K562 (cell line): ENCODE measurements around the gene MCAT. TPM values are rescaled to one million over a fixed set of nuclear protein-coding genes. Genes with fewer than 3 reads are reported as not detected.

ENCODE experiments used
- ATAC-seq: fragments of 200-7000 bp; cut with Tn5 transposase; 3 replicates; pipeline ENCODE4 v1.9.1; 2020; ENCODE audit warnings: moderate library complexity
- BruUV-seq: library from RNA; stranded (reverse); fragments of 400-500 nt; replicated peaks from 2 replicates; lab custom pipeline; 2021; lab: Mats Ljungman, UMichigan
- CTCF ChIA-PET: fragments of 300-600 bp; formaldehyde crosslinking; extraction: SDS; loops from one replicate; lab custom pipeline; 2021; ENCODE audit warnings: low intra/inter-chr PET ratio; lab: Yijun Ruan, JAX
- POLR2A ChIA-PET: fragments of 300-600, 350-650 bp; sonication (Branson Sonifier 250); formaldehyde crosslinking; extraction: SDS; loops from one replicate; lab custom pipeline; 2021; ENCODE audit warnings: antibody characterized with exemption, inconsistent platforms; lab: Yijun Ruan, JAX
- DNase-seq, 4 experiments: peaks; one replicate each; pipeline versions ENCODE4 v3.0.0 to v3.0.0-alpha.2; 2011 to 2018; ENCODE audit warnings: low spot score in 3 of 4, mixed read lengths in 3 of 4; ENCODE audit errors: extremely low read depth in 1 of 4
- FAIRE-seq: peaks from 2 replicates; lab custom pipeline; 2011; peaks lifted over from hg19 to GRCh38; lab: Jason Lieb, UNC
- H2AFZ ChIP-seq: 2 replicates; pipeline ENCODE4 v1.6.0; 2011; ENCODE audit warnings: low read depth, low read length, control low read depth, inconsistent platforms
- H3K27ac ChIP-seq: fragments of 200-600 bp; 3 replicates; pipeline ENCODE4 v1.8.0; 2011; ENCODE audit warnings: low read depth, mild to moderate bottlenecking, control low read depth, inconsistent platforms, low read length, moderate library complexity, mixed read lengths; ENCODE audit errors: extremely low read depth
- H3K27me3 ChIP-seq, 2 experiments: fragments of 300-600 bp in 1 of 2; 2 replicates in 1 of 2; 3 replicates in 1 of 2; pipeline versions ENCODE4 v1.6.0 to v1.8.0; 2011; ENCODE audit warnings: inconsistent platforms in 2 of 2, low read length in 2 of 2, mild to moderate bottlenecking in 1 of 2, mixed read lengths in 1 of 2, moderate library complexity in 1 of 2; ENCODE audit not compliant: control insufficient read depth in 2 of 2, insufficient read depth in 2 of 2
- H3K36me3 ChIP-seq: fragments of 300-600 bp; 3 replicates; pipeline ENCODE4 v1.8.0; 2011; ENCODE audit warnings: mild to moderate bottlenecking, low read length, inconsistent platforms; ENCODE audit not compliant: control insufficient read depth, insufficient read depth
- H3K4me1 ChIP-seq, 2 experiments: fragments of 200-600 bp in 1 of 2; replicated peaks in 1 of 2; 2 replicates in 1 of 2; 3 replicates in 1 of 2; pipeline versions ENCODE4 v1.5.1 to v1.8.0; 2011; ENCODE audit warnings: inconsistent platforms in 2 of 2, low read length in 2 of 2, mild to moderate bottlenecking in 1 of 2, mixed read lengths in 1 of 2, moderate library complexity in 1 of 2; ENCODE audit not compliant: control insufficient read depth in 2 of 2, insufficient read depth in 2 of 2
- H3K4me2 ChIP-seq: 2 replicates; pipeline ENCODE4 v1.6.1; 2011; ENCODE audit warnings: low read length, control low read depth, inconsistent platforms, mixed read lengths; ENCODE audit not compliant: insufficient read depth
- H3K4me3 ChIP-seq: fragments of 200-600 bp; sonication (generic), shearing (Covaris generic); 2 replicates; pipeline ENCODE4 v1.5.1; 2016; ENCODE audit warnings: control low read depth, inconsistent platforms
- H3K79me2 ChIP-seq: fragments of 200-600 bp; 3 replicates; pipeline ENCODE4 v1.8.0; 2011; ENCODE audit warnings: low read length, inconsistent platforms; ENCODE audit not compliant: control insufficient read depth, insufficient read depth
- H3K9ac ChIP-seq, 2 experiments: 2 replicates each; pipeline versions ENCODE4 v1.6.0 to v1.6.1; 2011; ENCODE audit warnings: low read depth in 2 of 2, low read length in 2 of 2, control low read depth in 1 of 2, inconsistent platforms in 1 of 2, mild to moderate bottlenecking in 1 of 2, mixed read lengths in 1 of 2; ENCODE audit not compliant: insufficient read depth in 1 of 2
- H3K9me1 ChIP-seq: one replicate; pipeline ENCODE4 v1.6.0; 2011; ENCODE audit warnings: inconsistent platforms, mild to moderate bottlenecking, low read length, moderate library complexity; ENCODE audit not compliant: control insufficient read depth, insufficient read depth
- H3K9me3 ChIP-seq: replicated peaks from 2 replicates; pipeline ENCODE4 v1.5.1; 2011; ENCODE audit warnings: low read depth, low read length, inconsistent platforms; ENCODE audit not compliant: control insufficient read depth, insufficient read depth
- H4K20me1 ChIP-seq: replicated peaks from 2 replicates; pipeline ENCODE4 v1.6.1; 2011; ENCODE audit warnings: low read length, inconsistent platforms, mixed read lengths; ENCODE audit not compliant: control insufficient read depth, insufficient read depth
- BRD4 ChIP-seq: fragments of 200-600 bp; sonication (generic); IDR thresholded peaks from 2 replicates; pipeline ENCODE4 v1.6.1; 2017; ENCODE audit warnings: inconsistent platforms
- KDM5B ChIP-seq: fragments of 200-600 bp; sonication (generic); IDR thresholded peaks from 2 replicates; pipeline ENCODE4 v1.6.1; 2012; ENCODE audit warnings: low read depth, mild to moderate bottlenecking, moderate library complexity, low read length, control low read depth, inconsistent platforms; ENCODE audit not compliant: insufficient replicate concordance
- NR3C1 ChIP-seq: sonication (generic); formaldehyde crosslinking; IDR thresholded peaks from 2 replicates; pipeline ENCODE4 v1.8.1; 2022; ENCODE audit warnings: missing genetic modification reagents
- WGBS: fragments of 100-300 bp; shearing (Covaris generic); methylation state at CpG from one replicate; pipeline ENCODE4 v1.1.6; 2016; ENCODE audit warnings: low coverage, mixed read lengths; ENCODE audit not compliant: insufficient coverage; ENCODE audit errors: missing lambda C conversion rate; 5-methylcytosine and 5-hydroxymethylcytosine counted together
- in situ Hi-C: fragments of 300-500 bp; cut with MboI; formaldehyde crosslinking; loops from 4 replicates; pipeline ENCODE4 v1.15.0; 2018; ENCODE audit warnings: inconsistent platforms, mixed read lengths
- intact Hi-C: fragments of 100-400 bp; cut with micrococcal nuclease; formaldehyde crosslinking; loops from 2 replicates; pipeline ENCODE4 v1.14.2; 2022
- polyA plus RNA-seq, 8 experiments: library from polyadenylated mRNA; depleted of rRNA in 4 of 8; stranded (reverse) in 5 of 8; unstranded in 3 of 8; fragments of >200 nt; fragmentation: Nextera tagmentation in 2 of 8; fragmentation: Illumina TruSeq in 1 of 8; extraction: Ambion mirVana in 2 of 8; extraction: Trizol in 1 of 8; gene quantifications; 2 replicates each; pipeline versions ENCODE4 v1.2.1 to v1.2.3, GENCODE V29; 2011 to 2014; ENCODE audit warnings: inconsistent platforms in 1 of 8, missing spikeins in 1 of 8
- total RNA-seq, 7 experiments: library from RNA; depleted of rRNA in 6 of 7; stranded (reverse); fragments of >200 nt in 6 of 7; fragmentation: Illumina TruSeq in 2 of 7; extraction: Trizol in 2 of 7; gene quantifications; 2 replicates each; pipeline versions ENCODE4 v1.2.1 to v1.2.3, GENCODE V29; 2011 to 2021; ENCODE audit warnings: low replicate concordance in 1 of 7
- TF ChIP-seq, protein P1 (sequence below): fragments of 450-650 bp; IDR thresholded peaks from one replicate; pipeline ENCODE4 v1.6.1; 2018; ENCODE audit warnings: mild to moderate bottlenecking, moderate library complexity; ENCODE audit not compliant: partially characterized antibody
- TF ChIP-seq, protein P2 (sequence below): fragments of 200-600 bp; sonication (generic); IDR thresholded peaks from one replicate; pipeline ENCODE4 v1.6.1; 2012; ENCODE audit warnings: mild to moderate bottlenecking, low read depth, low read length, inconsistent platforms
- TF ChIP-seq, protein P3 (sequence below): fragments of 450-650 bp; IDR thresholded peaks from 2 replicates; pipeline ENCODE4 v1.6.1; 2016; ENCODE audit warnings: low read depth, mild to moderate bottlenecking, moderate library complexity

Gene MCAT
- total and polyA plus RNA-seq, 9 of the 15 experiments (the other 6 are each of a cell fraction or from before 2014, with no cell fraction given) = 3.3 to 27.8 (median 13.9) TPM

DNA sequence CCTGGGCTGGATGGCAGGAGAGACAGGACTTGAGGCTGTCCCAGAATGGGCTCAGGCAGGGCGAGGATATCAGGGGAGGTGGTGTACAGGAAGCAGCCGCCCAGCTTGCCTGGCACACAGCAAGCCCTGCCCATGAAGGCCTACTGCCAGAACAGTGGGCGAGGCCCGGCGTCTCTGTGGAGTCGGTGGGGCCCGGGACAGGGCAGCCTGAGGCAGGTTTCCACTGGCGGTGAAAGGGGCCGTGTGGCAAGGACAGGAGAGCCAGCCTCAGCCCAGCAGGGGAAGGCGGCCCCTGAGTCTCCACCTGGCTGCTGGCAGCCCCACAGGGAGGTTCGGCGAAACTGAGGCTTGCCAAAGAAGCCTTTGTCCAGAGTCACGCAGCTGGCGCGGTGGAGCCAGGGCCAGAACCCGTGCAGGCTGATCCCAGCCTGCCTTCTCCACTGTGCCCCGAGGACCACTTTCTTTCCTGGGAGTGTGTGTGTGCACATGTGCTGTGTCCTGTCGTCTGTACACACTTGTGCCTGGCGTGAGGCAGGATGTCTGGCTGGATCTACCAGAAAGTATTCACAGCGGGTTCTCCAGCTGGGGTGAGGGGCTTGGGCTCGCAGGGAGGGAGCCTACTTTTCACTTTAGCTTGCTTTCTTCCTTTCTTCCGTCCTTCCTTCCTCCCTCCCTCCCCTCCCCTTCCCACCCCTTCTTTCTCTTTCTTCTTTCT lies 9.3 kb upstream of the MCAT start:
- H4K20me1 ChIP-seq = 0 out of 2 replicates have a peak, but pooled peaks cover 3% of the 10 kb centered on the region
- POLR2A ChIA-PET = interaction anchor here (0.6 to 1.0 kb wide), 2 partner anchors 9 to 14 kb away, joined by 3 to 4 read pairs; partner anchors contain the start of gene MCAT
- FAIRE-seq = no peak
- H3K4me3 ChIP-seq = peak overlapping the region; percentile 54
- no TSS peak for BruUV-seq
- intact Hi-C loops = no loop called here
- peak overlapping the region; percentile 82 to 96 for H3K9ac ChIP-seq
- in situ Hi-C loops = no loop called here
- CTCF ChIA-PET = no interaction called here
- H3K9me3 ChIP-seq = no peaks in the 10 kb centered on the region
- no peaks in the 10 kb centered on the region for H3K9me1 ChIP-seq
- 9% methylated on average over 13 of the region's 22 CpGs for WGBS
- H3K79me2 ChIP-seq = peaks cover 31% of the 10 kb centered on the region
- H3K4me1 ChIP-seq = peaks cover 0 to 43% of the 10 kb centered on the region in 2 experiments; a peak in 3 of 5 replicates
- H3K27ac ChIP-seq = peak overlapping the region; percentile 76
- H3K4me2 ChIP-seq = peak overlapping the region; percentile 85
- H3K36me3 ChIP-seq = no peaks in the 10 kb centered on the region
- ATAC-seq = peak; percentile 71
- DNase-seq = peak in 1 of 4 experiments; percentile 25
- H3K27me3 ChIP-seq = no peaks in the 10 kb centered on the region
- peak overlapping the region; percentile 83 for H2AFZ ChIP-seq
- TF ChIP-seq KDM5B (peak; percentile 33), BRD4 (no peak), NR3C1 (CRISPR knock-in tag) (no peak)
- TF ChIP-seq, protein P1, sequence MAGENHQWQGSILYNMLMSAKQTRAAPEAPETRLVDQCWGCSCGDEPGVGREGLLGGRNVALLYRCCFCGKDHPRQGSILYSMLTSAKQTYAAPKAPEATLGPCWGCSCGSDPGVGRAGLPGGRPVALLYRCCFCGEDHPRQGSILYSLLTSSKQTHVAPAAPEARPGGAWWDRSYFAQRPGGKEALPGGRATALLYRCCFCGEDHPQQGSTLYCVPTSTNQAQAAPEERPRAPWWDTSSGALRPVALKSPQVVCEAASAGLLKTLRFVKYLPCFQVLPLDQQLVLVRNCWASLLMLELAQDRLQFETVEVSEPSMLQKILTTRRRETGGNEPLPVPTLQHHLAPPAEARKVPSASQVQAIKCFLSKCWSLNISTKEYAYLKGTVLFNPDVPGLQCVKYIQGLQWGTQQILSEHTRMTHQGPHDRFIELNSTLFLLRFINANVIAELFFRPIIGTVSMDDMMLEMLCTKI = no peak
- TF ChIP-seq, protein P2, sequence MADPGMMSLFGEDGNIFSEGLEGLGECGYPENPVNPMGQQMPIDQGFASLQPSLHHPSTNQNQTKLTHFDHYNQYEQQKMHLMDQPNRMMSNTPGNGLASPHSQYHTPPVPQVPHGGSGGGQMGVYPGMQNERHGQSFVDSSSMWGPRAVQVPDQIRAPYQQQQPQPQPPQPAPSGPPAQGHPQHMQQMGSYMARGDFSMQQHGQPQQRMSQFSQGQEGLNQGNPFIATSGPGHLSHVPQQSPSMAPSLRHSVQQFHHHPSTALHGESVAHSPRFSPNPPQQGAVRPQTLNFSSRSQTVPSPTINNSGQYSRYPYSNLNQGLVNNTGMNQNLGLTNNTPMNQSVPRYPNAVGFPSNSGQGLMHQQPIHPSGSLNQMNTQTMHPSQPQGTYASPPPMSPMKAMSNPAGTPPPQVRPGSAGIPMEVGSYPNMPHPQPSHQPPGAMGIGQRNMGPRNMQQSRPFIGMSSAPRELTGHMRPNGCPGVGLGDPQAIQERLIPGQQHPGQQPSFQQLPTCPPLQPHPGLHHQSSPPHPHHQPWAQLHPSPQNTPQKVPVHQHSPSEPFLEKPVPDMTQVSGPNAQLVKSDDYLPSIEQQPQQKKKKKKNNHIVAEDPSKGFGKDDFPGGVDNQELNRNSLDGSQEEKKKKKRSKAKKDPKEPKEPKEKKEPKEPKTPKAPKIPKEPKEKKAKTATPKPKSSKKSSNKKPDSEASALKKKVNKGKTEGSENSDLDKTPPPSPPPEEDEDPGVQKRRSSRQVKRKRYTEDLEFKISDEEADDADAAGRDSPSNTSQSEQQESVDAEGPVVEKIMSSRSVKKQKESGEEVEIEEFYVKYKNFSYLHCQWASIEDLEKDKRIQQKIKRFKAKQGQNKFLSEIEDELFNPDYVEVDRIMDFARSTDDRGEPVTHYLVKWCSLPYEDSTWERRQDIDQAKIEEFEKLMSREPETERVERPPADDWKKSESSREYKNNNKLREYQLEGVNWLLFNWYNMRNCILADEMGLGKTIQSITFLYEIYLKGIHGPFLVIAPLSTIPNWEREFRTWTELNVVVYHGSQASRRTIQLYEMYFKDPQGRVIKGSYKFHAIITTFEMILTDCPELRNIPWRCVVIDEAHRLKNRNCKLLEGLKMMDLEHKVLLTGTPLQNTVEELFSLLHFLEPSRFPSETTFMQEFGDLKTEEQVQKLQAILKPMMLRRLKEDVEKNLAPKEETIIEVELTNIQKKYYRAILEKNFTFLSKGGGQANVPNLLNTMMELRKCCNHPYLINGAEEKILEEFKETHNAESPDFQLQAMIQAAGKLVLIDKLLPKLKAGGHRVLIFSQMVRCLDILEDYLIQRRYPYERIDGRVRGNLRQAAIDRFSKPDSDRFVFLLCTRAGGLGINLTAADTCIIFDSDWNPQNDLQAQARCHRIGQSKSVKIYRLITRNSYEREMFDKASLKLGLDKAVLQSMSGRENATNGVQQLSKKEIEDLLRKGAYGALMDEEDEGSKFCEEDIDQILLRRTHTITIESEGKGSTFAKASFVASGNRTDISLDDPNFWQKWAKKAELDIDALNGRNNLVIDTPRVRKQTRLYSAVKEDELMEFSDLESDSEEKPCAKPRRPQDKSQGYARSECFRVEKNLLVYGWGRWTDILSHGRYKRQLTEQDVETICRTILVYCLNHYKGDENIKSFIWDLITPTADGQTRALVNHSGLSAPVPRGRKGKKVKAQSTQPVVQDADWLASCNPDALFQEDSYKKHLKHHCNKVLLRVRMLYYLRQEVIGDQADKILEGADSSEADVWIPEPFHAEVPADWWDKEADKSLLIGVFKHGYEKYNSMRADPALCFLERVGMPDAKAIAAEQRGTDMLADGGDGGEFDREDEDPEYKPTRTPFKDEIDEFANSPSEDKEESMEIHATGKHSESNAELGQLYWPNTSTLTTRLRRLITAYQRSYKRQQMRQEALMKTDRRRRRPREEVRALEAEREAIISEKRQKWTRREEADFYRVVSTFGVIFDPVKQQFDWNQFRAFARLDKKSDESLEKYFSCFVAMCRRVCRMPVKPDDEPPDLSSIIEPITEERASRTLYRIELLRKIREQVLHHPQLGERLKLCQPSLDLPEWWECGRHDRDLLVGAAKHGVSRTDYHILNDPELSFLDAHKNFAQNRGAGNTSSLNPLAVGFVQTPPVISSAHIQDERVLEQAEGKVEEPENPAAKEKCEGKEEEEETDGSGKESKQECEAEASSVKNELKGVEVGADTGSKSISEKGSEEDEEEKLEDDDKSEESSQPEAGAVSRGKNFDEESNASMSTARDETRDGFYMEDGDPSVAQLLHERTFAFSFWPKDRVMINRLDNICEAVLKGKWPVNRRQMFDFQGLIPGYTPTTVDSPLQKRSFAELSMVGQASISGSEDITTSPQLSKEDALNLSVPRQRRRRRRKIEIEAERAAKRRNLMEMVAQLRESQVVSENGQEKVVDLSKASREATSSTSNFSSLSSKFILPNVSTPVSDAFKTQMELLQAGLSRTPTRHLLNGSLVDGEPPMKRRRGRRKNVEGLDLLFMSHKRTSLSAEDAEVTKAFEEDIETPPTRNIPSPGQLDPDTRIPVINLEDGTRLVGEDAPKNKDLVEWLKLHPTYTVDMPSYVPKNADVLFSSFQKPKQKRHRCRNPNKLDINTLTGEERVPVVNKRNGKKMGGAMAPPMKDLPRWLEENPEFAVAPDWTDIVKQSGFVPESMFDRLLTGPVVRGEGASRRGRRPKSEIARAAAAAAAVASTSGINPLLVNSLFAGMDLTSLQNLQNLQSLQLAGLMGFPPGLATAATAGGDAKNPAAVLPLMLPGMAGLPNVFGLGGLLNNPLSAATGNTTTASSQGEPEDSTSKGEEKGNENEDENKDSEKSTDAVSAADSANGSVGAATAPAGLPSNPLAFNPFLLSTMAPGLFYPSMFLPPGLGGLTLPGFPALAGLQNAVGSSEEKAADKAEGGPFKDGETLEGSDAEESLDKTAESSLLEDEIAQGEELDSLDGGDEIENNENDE = no peak
- TF ChIP-seq, protein P3, sequence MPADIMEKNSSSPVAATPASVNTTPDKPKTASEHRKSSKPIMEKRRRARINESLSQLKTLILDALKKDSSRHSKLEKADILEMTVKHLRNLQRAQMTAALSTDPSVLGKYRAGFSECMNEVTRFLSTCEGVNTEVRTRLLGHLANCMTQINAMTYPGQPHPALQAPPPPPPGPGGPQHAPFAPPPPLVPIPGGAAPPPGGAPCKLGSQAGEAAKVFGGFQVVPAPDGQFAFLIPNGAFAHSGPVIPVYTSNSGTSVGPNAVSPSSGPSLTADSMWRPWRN = no peak
